Keratinocyte (primary cell): Measurements from ENCODE around the gene TMX1. TPM values are rescaled to one million over a fixed set of nuclear protein-coding genes. Genes with fewer than 3 reads are reported as not detected.

Experiments used
- DNase-seq: peaks from one replicate; pipeline ENCODE4 v3.0.0-alpha.2; 2011; ENCODE audit warnings: low read depth, missing footprints, low spot score
- FAIRE-seq: peaks from 2 replicates; lab custom pipeline; 2011; peaks lifted over from hg19 to GRCh38; lab: Jason Lieb, UNC
- H2AFZ ChIP-seq: 2 replicates; pipeline ENCODE4 v1.6.0; 2012; ENCODE audit warnings: low read length, control low read depth, inconsistent platforms; ENCODE audit not compliant: control insufficient read depth
- H3K27ac ChIP-seq: 2 replicates; pipeline ENCODE4 v1.5.1; 2011; ENCODE audit warnings: low read length; ENCODE audit not compliant: control insufficient read depth, insufficient read depth
- H3K27me3 ChIP-seq: 3 replicates; pipeline ENCODE4 v1.6.0; 2011; ENCODE audit warnings: low read length; ENCODE audit not compliant: control insufficient read depth, insufficient read depth; ENCODE audit errors: extremely low read depth
- H3K36me3 ChIP-seq, 2 experiments: 2 replicates in 1 of 2; 3 replicates in 1 of 2; pipeline ENCODE4 v1.5.1; 2011; ENCODE audit warnings: low read length in 2 of 2, mild to moderate bottlenecking in 1 of 2; ENCODE audit not compliant: control insufficient read depth in 2 of 2, insufficient read depth in 2 of 2; ENCODE audit errors: extremely low read depth in 1 of 2
- H3K4me1 ChIP-seq: 3 replicates; pipeline ENCODE4 v1.5.1; 2011; ENCODE audit warnings: low read length; ENCODE audit not compliant: control insufficient read depth, insufficient read depth; ENCODE audit errors: extremely low read depth
- H3K4me2 ChIP-seq: 3 replicates; pipeline ENCODE4 v1.6.0; 2011; ENCODE audit warnings: low read depth, low read length; ENCODE audit not compliant: control insufficient read depth, insufficient read depth; ENCODE audit errors: extremely low read depth
- H3K4me3 ChIP-seq, 3 experiments: fragments of 200-600 bp in 1 of 3; sonication (generic) in 1 of 3; 2 replicates in 2 of 3; 3 replicates in 1 of 3; pipeline ENCODE4 v1.5.1; 2011 to 2016; ENCODE audit warnings: low read length in 3 of 3, mild to moderate bottlenecking in 3 of 3, control low read depth in 2 of 3, inconsistent platforms in 1 of 3, low read depth in 1 of 3, mixed read lengths in 1 of 3, mixed run types in 1 of 3, moderate library complexity in 1 of 3; ENCODE audit not compliant: control insufficient read depth in 2 of 3, insufficient read depth in 2 of 3; ENCODE audit errors: extremely low read depth in 1 of 3
- H3K79me2 ChIP-seq: 2 replicates; pipeline ENCODE4 v1.6.0; 2012; ENCODE audit warnings: low read length; ENCODE audit not compliant: control insufficient read depth, insufficient read depth
- H3K9ac ChIP-seq: 3 replicates; pipeline ENCODE4 v1.6.0; 2011; ENCODE audit warnings: low read length; ENCODE audit not compliant: control insufficient read depth, insufficient read depth; ENCODE audit errors: extremely low read depth
- H3K9me1 ChIP-seq: 3 replicates; pipeline ENCODE4 v1.6.0; 2011; ENCODE audit warnings: low read length; ENCODE audit not compliant: control insufficient read depth, insufficient read depth; ENCODE audit errors: extremely low read depth
- H3K9me3 ChIP-seq: 2 replicates; pipeline ENCODE4 v1.5.1; 2012; ENCODE audit warnings: low read depth, low read length; ENCODE audit not compliant: control insufficient read depth
- H4K20me1 ChIP-seq: 3 replicates; pipeline ENCODE4 v1.6.0; 2011; ENCODE audit warnings: low read length; ENCODE audit not compliant: control insufficient read depth, insufficient read depth; ENCODE audit errors: extremely low read depth
- CTCF ChIP-seq, 3 experiments: IDR thresholded peaks in 1 of 3; conservative IDR thresholded peaks in 1 of 3; optimal IDR thresholded peaks in 1 of 3; 2 replicates in 2 of 3; 3 replicates in 1 of 3; pipeline versions ENCODE3 to v1.5.1; 2011; ENCODE audit warnings: low read length in 3 of 3, mild to moderate bottlenecking in 3 of 3, moderate library complexity in 2 of 3, control low read depth in 1 of 3, inconsistent platforms in 1 of 3; ENCODE audit not compliant: insufficient read depth in 2 of 3; ENCODE audit errors: extremely low read depth in 1 of 3
- EZH2 ChIP-seq: IDR thresholded peaks from one replicate; pipeline ENCODE4 v1.6.1; 2012; ENCODE audit warnings: inconsistent platforms, mild to moderate bottlenecking, low read length, moderate library complexity
- dilution Hi-C: fragments of 300-500 bp; cut with MboI; formaldehyde crosslinking; loops from one replicate; pipeline ENCODE4 v1.7.0; 2020; ENCODE audit warnings: low sequenced_read_pairs; ENCODE audit not compliant: extremely low pct_ligation_motif_present
- polyA plus RNA-seq, 5 experiments: library from polyadenylated mRNA; depleted of rRNA in 3 of 5; stranded (reverse) in 3 of 5; stranded (forward) in 1 of 5; unstranded in 1 of 5; fragments of >200 nt; gene quantifications; 1 replicate in 1 of 5; 2 replicates in 3 of 5; 3 replicates in 1 of 5; pipeline versions ENCODE4 v1.2.1 to v1.2.3, GENCODE V29; 2011 to 2012; ENCODE audit warnings: missing spikeins in 2 of 5, low read depth in 1 of 5, low replicate concordance in 1 of 5
- small RNA-seq, 3 experiments: library from RNA; depleted of rRNA; stranded (forward); fragments of <200 nt; gene quantifications; one replicate each; pipeline ENCODE3, GENCODE V24; 2012; ENCODE audit warnings: low read depth in 3 of 3, low replicate concordance in 1 of 3; ENCODE audit not compliant: insufficient read length in 3 of 3

The TMX1 gene
- polyA plus RNA-seq, 1 donor (not counting 4 experiments of a cell fraction or from before 2014, with no cell fraction given) = 36.0 TPM

- H3K27me3 ChIP-seq = no peaks in the 10 kb centered on the region
- DNase-seq (no peak), FAIRE-seq (no peak)
- H3K4me1 ChIP-seq = peaks cover 9% of the 10 kb centered on the region
- H3K9me1 ChIP-seq = no peaks in the 10 kb centered on the region
- H2AFZ ChIP-seq = no peak overlapping the region
- no peak overlapping the region for H3K9ac ChIP-seq
- no peak overlapping the region for H3K4me3 ChIP-seq
- no peak overlapping the region for H3K4me2 ChIP-seq
- no peak overlapping the region for H3K27ac ChIP-seq
- no peaks in the 10 kb centered on the region for H4K20me1 ChIP-seq
- dilution Hi-C loops = no loop called here
- H3K36me3 ChIP-seq = no peaks in the 10 kb centered on the region
- no peak for TF ChIP-seq CTCF (optimal IDR thresholded peaks at IDR 0.05 in 1 of 3, IDR thresholded peaks at IDR 0.05 in 1 of 3, conservative IDR thresholded peaks at IDR 0.05 in 1 of 3; ENCODE audit: extremely low read depth in 1 of 3, insufficient read depth in 2 of 3, low read length in 3 of 3)
- no peak for TF ChIP-seq EZH2
- no peaks in the 10 kb centered on the region for H3K79me2 ChIP-seq
- H3K9me3 ChIP-seq = no peaks in the 10 kb centered on the region
Measured at GRCh38 chr14:51305751-51306150, 65.7 kb downstream of the TMX1 start.

Small RNA genes lying within 50 kb of the gene (small RNA-seq; reads per million reads assigned to genes)
- gene RF00019 (0 reads per million in 3 experiments), gene RF00156 (0 reads per million in 3 experiments)

Other genes starting within 250 kb of the TMX1 start
- gene TRIM9, start 145.1 kb upstream of the TMX1 start, polyA plus RNA-seq = 0.03 to 0.09 TPM (median 0.04 TPM) in 3 replicates